Stomach (tissue), 4 donors: ENCODE data around the gene CLASP2.

Experiments
- EP300 ChIP-seq: sonication (generic); formaldehyde crosslinking; IDR thresholded peaks from one replicate; pipeline ENCODE4 v1.6.1; 2017; ENCODE audit warnings: antibody characterized with exemption
- POLR2A ChIP-seq, 4 donors: fragments of 450-650 bp; IDR thresholded peaks; one replicate each; pipeline ENCODE4 v1.6.1; 2016; ENCODE audit warnings: antibody characterized with exemption in 4 of 4, control low read depth in 2 of 4, mild to moderate bottlenecking in 1 of 4, moderate library complexity in 1 of 4
- POLR2AphosphoS5 ChIP-seq, 3 donors: sonication (generic); formaldehyde crosslinking; IDR thresholded peaks; one replicate each; pipeline ENCODE4 v1.6.1; 2016; ENCODE audit warnings: antibody characterized with exemption in 3 of 3
- TF ChIP-seq, protein P1 (sequence below), 7 experiments: fragments of 450-650 bp in 4 of 7; fragments of 200-600 bp in 3 of 7; sonication (generic) in 3 of 7; IDR thresholded peaks; one replicate each; pipeline ENCODE4 v1.5.1; 2016 to 2019; ENCODE audit warnings: antibody characterized with exemption in 7 of 7, control low read depth in 2 of 7, mild to moderate bottlenecking in 1 of 7

DNA sequence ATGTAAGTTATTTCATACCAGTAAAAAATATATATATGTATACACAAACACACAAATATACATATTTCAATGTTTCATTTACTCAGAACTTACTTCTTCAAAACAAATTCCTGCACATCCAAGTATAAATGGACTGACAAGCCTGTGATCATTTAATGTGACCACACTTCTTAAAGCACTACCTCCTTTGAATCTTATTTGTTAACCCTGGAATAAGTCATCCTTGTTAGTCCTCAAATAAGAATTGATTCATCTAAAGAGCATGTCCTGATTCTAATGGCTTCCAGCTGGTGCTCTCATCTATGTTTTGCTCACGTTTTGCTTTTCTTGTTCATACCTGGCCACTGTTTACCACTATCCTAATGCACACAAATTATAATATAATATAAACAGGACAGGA is 173.9 kb downstream of the CLASP2 start:
- TF ChIP-seq, protein P1, sequence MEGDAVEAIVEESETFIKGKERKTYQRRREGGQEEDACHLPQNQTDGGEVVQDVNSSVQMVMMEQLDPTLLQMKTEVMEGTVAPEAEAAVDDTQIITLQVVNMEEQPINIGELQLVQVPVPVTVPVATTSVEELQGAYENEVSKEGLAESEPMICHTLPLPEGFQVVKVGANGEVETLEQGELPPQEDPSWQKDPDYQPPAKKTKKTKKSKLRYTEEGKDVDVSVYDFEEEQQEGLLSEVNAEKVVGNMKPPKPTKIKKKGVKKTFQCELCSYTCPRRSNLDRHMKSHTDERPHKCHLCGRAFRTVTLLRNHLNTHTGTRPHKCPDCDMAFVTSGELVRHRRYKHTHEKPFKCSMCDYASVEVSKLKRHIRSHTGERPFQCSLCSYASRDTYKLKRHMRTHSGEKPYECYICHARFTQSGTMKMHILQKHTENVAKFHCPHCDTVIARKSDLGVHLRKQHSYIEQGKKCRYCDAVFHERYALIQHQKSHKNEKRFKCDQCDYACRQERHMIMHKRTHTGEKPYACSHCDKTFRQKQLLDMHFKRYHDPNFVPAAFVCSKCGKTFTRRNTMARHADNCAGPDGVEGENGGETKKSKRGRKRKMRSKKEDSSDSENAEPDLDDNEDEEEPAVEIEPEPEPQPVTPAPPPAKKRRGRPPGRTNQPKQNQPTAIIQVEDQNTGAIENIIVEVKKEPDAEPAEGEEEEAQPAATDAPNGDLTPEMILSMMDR (IDR thresholded peaks at IDR 0.05), result no peak
- TF ChIP-seq POLR2AphosphoS5 (IDR thresholded peaks at IDR 0.05), result no peak
- TF ChIP-seq EP300, result no peak
- no peak for TF ChIP-seq POLR2A (IDR thresholded peaks at IDR 0.05)
